HEK293 (cell line): ENCODE data around the gene CEP112.

ENCODE experiments used
- CTCF ChIA-PET: fragments of 350-600 bp; formaldehyde crosslinking; extraction: SDS; loops from one replicate; lab custom pipeline; 2021; ENCODE audit warnings: antibody characterized with exemption; lab: Yijun Ruan, JAX
- POLR2A ChIA-PET: fragments of 300-600 bp; formaldehyde crosslinking; extraction: SDS; loops from one replicate; lab custom pipeline; 2020; ENCODE audit warnings: antibody characterized with exemption, inconsistent platforms; lab: Yijun Ruan, JAX
- H3K27ac ChIP-seq: fragments of 200-500 bp; sonication (Bioruptor generic); 2 replicates; pipeline ENCODE4 v1.5.1; 2014; ENCODE audit warnings: low read depth, low read length, control low read depth, inconsistent platforms; ENCODE audit errors: extremely low read depth
- H3K36me3 ChIP-seq, 2 experiments: fragments of 200-500 bp in 1 of 2; sonication (Bioruptor generic) in 1 of 2; 1 replicate in 1 of 2; 2 replicates in 1 of 2; pipeline ENCODE4 v1.5.1; 2014 to 2017; ENCODE audit warnings: inconsistent platforms in 2 of 2, low read length in 2 of 2; ENCODE audit not compliant: control insufficient read depth in 2 of 2, insufficient read depth in 1 of 2
- H3K4me1 ChIP-seq: fragments of 200-500 bp; sonication (Bioruptor generic); 2 replicates; pipeline ENCODE4 v1.5.1; 2014; ENCODE audit warnings: mild to moderate bottlenecking, low read length, inconsistent platforms; ENCODE audit not compliant: control insufficient read depth, insufficient read depth
- H3K4me3 ChIP-seq: 2 replicates; pipeline ENCODE4 v1.5.1; 2011; ENCODE audit warnings: low read depth, mild to moderate bottlenecking, control low read depth, low read length, moderate library complexity
- H3K9me3 ChIP-seq: fragments of 200-500 bp; sonication (Bioruptor generic); 2 replicates; pipeline ENCODE4 v1.5.1; 2014; ENCODE audit warnings: low read depth, low read length, inconsistent platforms; ENCODE audit not compliant: control insufficient read depth, insufficient read depth
- FEZF1 ChIP-seq: fragments of 450-650 bp; formaldehyde crosslinking; IDR thresholded peaks from 2 replicates; pipeline ENCODE4 v1.5.1; 2016; ENCODE audit warnings: missing biosample characterization, missing genetic modification characterization
- GFI1B ChIP-seq: fragments of 450-650 bp; formaldehyde crosslinking; IDR thresholded peaks from 2 replicates; pipeline ENCODE4 v1.5.1; 2016; ENCODE audit warnings: missing biosample characterization, missing genetic modification characterization
- HOXA7 ChIP-seq: sonication (generic); formaldehyde crosslinking; IDR thresholded peaks from 2 replicates; pipeline ENCODE4 v1.8.1; 2022; ENCODE audit warnings: missing genetic modification reagents, borderline replicate concordance
- OSR2 ChIP-seq: fragments of 450-650 bp; formaldehyde crosslinking; IDR thresholded peaks from 2 replicates; pipeline ENCODE4 v1.5.1; 2016; ENCODE audit warnings: missing biosample characterization, missing genetic modification characterization
- SCRT2 ChIP-seq: fragments of 450-650 bp; formaldehyde crosslinking; IDR thresholded peaks from 2 replicates; pipeline ENCODE4 v1.5.1; 2016; ENCODE audit warnings: missing biosample characterization, missing genetic modification characterization
- ZFP3 ChIP-seq: fragments of 450-650 bp; formaldehyde crosslinking; IDR thresholded peaks from 2 replicates; pipeline ENCODE4 v1.5.1; 2016; ENCODE audit warnings: low read depth, missing biosample characterization, missing genetic modification characterization
- ZNF140 ChIP-seq: fragments of 450-650 bp; formaldehyde crosslinking; IDR thresholded peaks from 2 replicates; pipeline ENCODE4 v1.5.1; 2016; ENCODE audit warnings: missing biosample characterization, missing genetic modification characterization
- ZNF175 ChIP-seq: fragments of 450-650 bp; formaldehyde crosslinking; IDR thresholded peaks from 2 replicates; pipeline ENCODE4 v1.5.1; 2016; ENCODE audit warnings: missing biosample characterization, missing genetic modification characterization
- ZNF335 ChIP-seq: fragments of 450-650 bp; formaldehyde crosslinking; conservative IDR thresholded peaks from 2 replicates; pipeline ENCODE4 v1.5.1; 2016; ENCODE audit warnings: missing biosample characterization, missing genetic modification characterization
- ZNF354C ChIP-seq: fragments of 450-650 bp; formaldehyde crosslinking; IDR thresholded peaks from 2 replicates; pipeline ENCODE4 v1.5.1; 2016; ENCODE audit warnings: missing biosample characterization, missing genetic modification characterization, low read depth, borderline replicate concordance
- ZNF514 ChIP-seq: fragments of 450-650 bp; formaldehyde crosslinking; IDR thresholded peaks from 2 replicates; pipeline ENCODE4 v1.5.1; 2016; ENCODE audit warnings: missing biosample characterization, missing genetic modification characterization
- ZNF555 ChIP-seq: fragments of 450-650 bp; formaldehyde crosslinking; conservative IDR thresholded peaks from 2 replicates; pipeline ENCODE4 v1.5.1; 2017; ENCODE audit warnings: missing biosample characterization, mild to moderate bottlenecking, missing genetic modification characterization, inconsistent platforms
- ZNF776 ChIP-seq: fragments of 450-650 bp; formaldehyde crosslinking; IDR thresholded peaks from 2 replicates; pipeline ENCODE4 v1.5.0; 2017; ENCODE audit warnings: missing biosample characterization, missing genetic modification characterization, borderline replicate concordance
- ZNF777 ChIP-seq: fragments of 450-650 bp; formaldehyde crosslinking; IDR thresholded peaks from 2 replicates; pipeline ENCODE4 v1.5.1; 2017; ENCODE audit warnings: missing biosample characterization, missing genetic modification characterization, borderline replicate concordance
- ZNF791 ChIP-seq: fragments of 450-650 bp; formaldehyde crosslinking; IDR thresholded peaks from 2 replicates; pipeline ENCODE4 v1.5.1; 2016; ENCODE audit warnings: missing biosample characterization, missing genetic modification characterization
- ZXDB ChIP-seq: fragments of 450-650 bp; formaldehyde crosslinking; IDR thresholded peaks from 2 replicates; pipeline ENCODE4 v1.5.1; 2016; ENCODE audit warnings: missing biosample characterization, missing genetic modification characterization
- TF ChIP-seq, protein P1 (sequence below): fragments of 450-650 bp; formaldehyde crosslinking; IDR thresholded peaks from 2 replicates; pipeline ENCODE4 v1.5.1; 2017; ENCODE audit warnings: missing biosample characterization, missing genetic modification characterization
- TF ChIP-seq, protein P2 (sequence below): fragments of 450-650 bp; formaldehyde crosslinking; IDR thresholded peaks from 2 replicates; pipeline ENCODE4 v1.5.1; 2017; ENCODE audit warnings: missing biosample characterization, missing genetic modification characterization
- TF ChIP-seq, protein P3 (sequence below): fragments of 450-650 bp; formaldehyde crosslinking; IDR thresholded peaks from 2 replicates; pipeline ENCODE4 v1.5.1; 2016; ENCODE audit warnings: missing biosample characterization, missing genetic modification characterization
- TF ChIP-seq, protein P4 (sequence below): fragments of 450-650 bp; formaldehyde crosslinking; IDR thresholded peaks from 2 replicates; pipeline ENCODE4 v1.5.1; 2016; ENCODE audit warnings: missing biosample characterization, missing genetic modification characterization
- TF ChIP-seq, protein P5 (sequence below): fragments of 450-650 bp; formaldehyde crosslinking; IDR thresholded peaks from 2 replicates; pipeline ENCODE4 v1.5.1; 2017; ENCODE audit warnings: missing biosample characterization, missing genetic modification characterization
- TF ChIP-seq, protein P6 (sequence below): fragments of 450-650 bp; formaldehyde crosslinking; IDR thresholded peaks from 2 replicates; pipeline ENCODE4 v1.5.1; 2016; ENCODE audit warnings: missing biosample characterization, missing genetic modification characterization

The CEP112 gene

DNA sequence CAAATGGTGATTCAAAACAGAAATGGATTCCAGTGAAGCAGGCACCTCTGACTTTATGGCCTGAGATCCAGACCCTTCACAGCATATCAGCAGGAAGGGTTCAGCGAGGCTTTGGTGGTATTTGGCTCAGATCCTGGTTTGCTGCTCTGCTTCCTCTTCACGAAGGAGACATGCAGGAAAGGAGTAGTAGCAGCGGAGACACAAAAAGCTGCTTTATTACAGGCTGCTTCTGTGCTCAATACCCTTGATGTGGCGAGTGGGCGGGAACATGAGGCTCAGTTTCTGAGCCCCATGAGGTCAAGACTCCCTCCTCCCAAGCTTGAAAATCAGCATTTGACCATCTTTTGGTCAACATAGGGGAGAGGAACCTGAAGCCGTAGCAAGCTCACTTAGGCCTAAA, 417.1 kb downstream of the CEP112 start (continued):
- TF ChIP-seq ZNF777 (no peak), SCRT2 (no peak), ZFP3 (no peak), ZNF140 (no peak), ZNF335 (tag by site-specific recombination) (no peak), OSR2 (tag by site-specific recombination) (no peak), ZNF555 (no peak), HOXA7 (CRISPR knock-in tag) (no peak)
- TF ChIP-seq, protein P1, sequence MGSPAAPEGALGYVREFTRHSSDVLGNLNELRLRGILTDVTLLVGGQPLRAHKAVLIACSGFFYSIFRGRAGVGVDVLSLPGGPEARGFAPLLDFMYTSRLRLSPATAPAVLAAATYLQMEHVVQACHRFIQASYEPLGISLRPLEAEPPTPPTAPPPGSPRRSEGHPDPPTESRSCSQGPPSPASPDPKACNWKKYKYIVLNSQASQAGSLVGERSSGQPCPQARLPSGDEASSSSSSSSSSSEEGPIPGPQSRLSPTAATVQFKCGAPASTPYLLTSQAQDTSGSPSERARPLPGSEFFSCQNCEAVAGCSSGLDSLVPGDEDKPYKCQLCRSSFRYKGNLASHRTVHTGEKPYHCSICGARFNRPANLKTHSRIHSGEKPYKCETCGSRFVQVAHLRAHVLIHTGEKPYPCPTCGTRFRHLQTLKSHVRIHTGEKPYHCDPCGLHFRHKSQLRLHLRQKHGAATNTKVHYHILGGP (tag by site-specific recombination) = no peak

DNA sequence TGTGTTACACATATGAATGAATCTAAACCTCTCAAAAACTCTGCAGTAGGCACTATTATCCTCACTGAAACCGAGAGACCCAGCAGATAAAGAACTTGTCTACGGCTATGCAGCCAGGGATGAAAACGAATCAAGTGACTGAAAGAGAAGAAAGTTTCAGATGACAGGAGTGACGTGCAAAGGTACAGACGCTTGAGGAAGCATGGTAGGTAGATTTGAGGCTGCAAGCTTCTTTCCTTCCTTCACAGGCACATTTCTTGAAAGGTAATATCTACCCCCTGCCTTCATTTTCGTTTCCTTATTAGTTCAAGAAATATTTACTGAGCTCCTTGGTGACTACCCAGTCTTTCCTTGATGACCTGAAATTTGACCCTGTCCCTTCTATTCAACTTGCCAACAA, 418.9 kb downstream of the CEP112 start:
- H3K9me3 ChIP-seq = no peaks in the 10 kb centered on the region
- no peak overlapping the region for H3K27ac ChIP-seq
- CTCF ChIA-PET = no interaction called here
- no peaks in the 10 kb centered on the region for H3K4me1 ChIP-seq
- H3K4me3 ChIP-seq = no peak overlapping the region
- no peaks in the 10 kb centered on the region for H3K36me3 ChIP-seq
- TF ChIP-seq, protein P2, sequence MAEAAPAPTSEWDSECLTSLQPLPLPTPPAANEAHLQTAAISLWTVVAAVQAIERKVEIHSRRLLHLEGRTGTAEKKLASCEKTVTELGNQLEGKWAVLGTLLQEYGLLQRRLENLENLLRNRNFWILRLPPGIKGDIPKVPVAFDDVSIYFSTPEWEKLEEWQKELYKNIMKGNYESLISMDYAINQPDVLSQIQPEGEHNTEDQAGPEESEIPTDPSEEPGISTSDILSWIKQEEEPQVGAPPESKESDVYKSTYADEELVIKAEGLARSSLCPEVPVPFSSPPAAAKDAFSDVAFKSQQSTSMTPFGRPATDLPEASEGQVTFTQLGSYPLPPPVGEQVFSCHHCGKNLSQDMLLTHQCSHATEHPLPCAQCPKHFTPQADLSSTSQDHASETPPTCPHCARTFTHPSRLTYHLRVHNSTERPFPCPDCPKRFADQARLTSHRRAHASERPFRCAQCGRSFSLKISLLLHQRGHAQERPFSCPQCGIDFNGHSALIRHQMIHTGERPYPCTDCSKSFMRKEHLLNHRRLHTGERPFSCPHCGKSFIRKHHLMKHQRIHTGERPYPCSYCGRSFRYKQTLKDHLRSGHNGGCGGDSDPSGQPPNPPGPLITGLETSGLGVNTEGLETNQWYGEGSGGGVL (tag by site-specific recombination) = no peak
- TF ChIP-seq ZNF140 (no peak), FEZF1 (tag by site-specific recombination) (no peak), ZNF175 (tag by site-specific recombination) (no peak), ZNF791 (tag by site-specific recombination) (no peak), ZNF776 (tag by site-specific recombination) (no peak), ZXDB (tag by site-specific recombination) (no peak), GFI1B (tag by site-specific recombination) (no peak), ZNF514 (tag by site-specific recombination) (no peak), ZNF354C (tag by site-specific recombination) (no peak), ZNF335 (tag by site-specific recombination) (no peak)
- TF ChIP-seq, protein P3, sequence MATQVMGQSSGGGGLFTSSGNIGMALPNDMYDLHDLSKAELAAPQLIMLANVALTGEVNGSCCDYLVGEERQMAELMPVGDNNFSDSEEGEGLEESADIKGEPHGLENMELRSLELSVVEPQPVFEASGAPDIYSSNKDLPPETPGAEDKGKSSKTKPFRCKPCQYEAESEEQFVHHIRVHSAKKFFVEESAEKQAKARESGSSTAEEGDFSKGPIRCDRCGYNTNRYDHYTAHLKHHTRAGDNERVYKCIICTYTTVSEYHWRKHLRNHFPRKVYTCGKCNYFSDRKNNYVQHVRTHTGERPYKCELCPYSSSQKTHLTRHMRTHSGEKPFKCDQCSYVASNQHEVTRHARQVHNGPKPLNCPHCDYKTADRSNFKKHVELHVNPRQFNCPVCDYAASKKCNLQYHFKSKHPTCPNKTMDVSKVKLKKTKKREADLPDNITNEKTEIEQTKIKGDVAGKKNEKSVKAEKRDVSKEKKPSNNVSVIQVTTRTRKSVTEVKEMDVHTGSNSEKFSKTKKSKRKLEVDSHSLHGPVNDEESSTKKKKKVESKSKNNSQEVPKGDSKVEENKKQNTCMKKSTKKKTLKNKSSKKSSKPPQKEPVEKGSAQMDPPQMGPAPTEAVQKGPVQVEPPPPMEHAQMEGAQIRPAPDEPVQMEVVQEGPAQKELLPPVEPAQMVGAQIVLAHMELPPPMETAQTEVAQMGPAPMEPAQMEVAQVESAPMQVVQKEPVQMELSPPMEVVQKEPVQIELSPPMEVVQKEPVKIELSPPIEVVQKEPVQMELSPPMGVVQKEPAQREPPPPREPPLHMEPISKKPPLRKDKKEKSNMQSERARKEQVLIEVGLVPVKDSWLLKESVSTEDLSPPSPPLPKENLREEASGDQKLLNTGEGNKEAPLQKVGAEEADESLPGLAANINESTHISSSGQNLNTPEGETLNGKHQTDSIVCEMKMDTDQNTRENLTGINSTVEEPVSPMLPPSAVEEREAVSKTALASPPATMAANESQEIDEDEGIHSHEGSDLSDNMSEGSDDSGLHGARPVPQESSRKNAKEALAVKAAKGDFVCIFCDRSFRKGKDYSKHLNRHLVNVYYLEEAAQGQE = no peak
- TF ChIP-seq, protein P4, sequence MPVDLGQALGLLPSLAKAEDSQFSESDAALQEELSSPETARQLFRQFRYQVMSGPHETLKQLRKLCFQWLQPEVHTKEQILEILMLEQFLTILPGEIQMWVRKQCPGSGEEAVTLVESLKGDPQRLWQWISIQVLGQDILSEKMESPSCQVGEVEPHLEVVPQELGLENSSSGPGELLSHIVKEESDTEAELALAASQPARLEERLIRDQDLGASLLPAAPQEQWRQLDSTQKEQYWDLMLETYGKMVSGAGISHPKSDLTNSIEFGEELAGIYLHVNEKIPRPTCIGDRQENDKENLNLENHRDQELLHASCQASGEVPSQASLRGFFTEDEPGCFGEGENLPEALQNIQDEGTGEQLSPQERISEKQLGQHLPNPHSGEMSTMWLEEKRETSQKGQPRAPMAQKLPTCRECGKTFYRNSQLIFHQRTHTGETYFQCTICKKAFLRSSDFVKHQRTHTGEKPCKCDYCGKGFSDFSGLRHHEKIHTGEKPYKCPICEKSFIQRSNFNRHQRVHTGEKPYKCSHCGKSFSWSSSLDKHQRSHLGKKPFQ = no peak
- TF ChIP-seq, protein P5, sequence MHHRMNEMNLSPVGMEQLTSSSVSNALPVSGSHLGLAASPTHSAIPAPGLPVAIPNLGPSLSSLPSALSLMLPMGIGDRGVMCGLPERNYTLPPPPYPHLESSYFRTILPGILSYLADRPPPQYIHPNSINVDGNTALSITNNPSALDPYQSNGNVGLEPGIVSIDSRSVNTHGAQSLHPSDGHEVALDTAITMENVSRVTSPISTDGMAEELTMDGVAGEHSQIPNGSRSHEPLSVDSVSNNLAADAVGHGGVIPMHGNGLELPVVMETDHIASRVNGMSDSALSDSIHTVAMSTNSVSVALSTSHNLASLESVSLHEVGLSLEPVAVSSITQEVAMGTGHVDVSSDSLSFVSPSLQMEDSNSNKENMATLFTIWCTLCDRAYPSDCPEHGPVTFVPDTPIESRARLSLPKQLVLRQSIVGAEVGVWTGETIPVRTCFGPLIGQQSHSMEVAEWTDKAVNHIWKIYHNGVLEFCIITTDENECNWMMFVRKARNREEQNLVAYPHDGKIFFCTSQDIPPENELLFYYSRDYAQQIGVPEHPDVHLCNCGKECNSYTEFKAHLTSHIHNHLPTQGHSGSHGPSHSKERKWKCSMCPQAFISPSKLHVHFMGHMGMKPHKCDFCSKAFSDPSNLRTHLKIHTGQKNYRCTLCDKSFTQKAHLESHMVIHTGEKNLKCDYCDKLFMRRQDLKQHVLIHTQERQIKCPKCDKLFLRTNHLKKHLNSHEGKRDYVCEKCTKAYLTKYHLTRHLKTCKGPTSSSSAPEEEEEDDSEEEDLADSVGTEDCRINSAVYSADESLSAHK = no peak
- TF ChIP-seq, protein P6, sequence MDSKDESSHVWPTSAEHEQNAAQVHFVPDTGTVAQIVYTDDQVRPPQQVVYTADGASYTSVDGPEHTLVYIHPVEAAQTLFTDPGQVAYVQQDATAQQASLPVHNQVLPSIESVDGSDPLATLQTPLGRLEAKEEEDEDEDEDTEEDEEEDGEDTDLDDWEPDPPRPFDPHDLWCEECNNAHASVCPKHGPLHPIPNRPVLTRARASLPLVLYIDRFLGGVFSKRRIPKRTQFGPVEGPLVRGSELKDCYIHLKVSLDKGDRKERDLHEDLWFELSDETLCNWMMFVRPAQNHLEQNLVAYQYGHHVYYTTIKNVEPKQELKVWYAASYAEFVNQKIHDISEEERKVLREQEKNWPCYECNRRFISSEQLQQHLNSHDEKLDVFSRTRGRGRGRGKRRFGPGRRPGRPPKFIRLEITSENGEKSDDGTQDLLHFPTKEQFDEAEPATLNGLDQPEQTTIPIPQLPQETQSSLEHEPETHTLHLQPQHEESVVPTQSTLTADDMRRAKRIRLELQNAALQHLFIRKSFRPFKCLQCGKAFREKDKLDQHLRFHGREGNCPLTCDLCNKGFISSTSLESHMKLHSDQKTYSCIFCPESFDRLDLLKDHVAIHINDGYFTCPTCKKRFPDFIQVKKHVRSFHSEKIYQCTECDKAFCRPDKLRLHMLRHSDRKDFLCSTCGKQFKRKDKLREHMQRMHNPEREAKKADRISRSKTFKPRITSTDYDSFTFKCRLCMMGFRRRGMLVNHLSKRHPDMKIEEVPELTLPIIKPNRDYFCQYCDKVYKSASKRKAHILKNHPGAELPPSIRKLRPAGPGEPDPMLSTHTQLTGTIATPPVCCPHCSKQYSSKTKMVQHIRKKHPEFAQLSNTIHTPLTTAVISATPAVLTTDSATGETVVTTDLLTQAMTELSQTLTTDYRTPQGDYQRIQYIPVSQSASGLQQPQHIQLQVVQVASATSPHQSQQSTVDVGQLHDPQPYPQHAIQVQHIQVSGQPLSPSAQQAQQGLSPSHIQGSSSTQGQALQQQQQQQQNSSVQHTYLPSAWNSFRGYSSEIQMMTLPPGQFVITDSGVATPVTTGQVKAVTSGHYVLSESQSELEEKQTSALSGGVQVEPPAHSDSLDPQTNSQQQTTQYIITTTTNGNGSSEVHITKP (tag by site-specific recombination) = no peak
- POLR2A ChIA-PET = no interaction called here
